GM19025 (cell line): ENCODE data around the gene HS3ST5.
"Not testable (repeated sequence)": the region's sequence is repeated elsewhere in the genome, so short reads cannot be mapped to it uniquely, and the experiment has no call there.

Experiments
- ATAC-seq: cut with Tn5 transposase; IDR thresholded peaks from one replicate; pipeline ENCODE4 v1.9.1; 2021; ENCODE audit warnings: mild to moderate bottlenecking, low read depth, moderate library complexity; ENCODE audit not compliant: unreplicated experiment

Gene HS3ST5

GRCh38 chr6:114281496-114281895, 61.3 kb downstream of the HS3ST5 start:
- no peak for ATAC-seq

GRCh38 chr6:114280239-114280982, 62.4 kb downstream of the HS3ST5 start:
- ATAC-seq, result no peak

DNA sequence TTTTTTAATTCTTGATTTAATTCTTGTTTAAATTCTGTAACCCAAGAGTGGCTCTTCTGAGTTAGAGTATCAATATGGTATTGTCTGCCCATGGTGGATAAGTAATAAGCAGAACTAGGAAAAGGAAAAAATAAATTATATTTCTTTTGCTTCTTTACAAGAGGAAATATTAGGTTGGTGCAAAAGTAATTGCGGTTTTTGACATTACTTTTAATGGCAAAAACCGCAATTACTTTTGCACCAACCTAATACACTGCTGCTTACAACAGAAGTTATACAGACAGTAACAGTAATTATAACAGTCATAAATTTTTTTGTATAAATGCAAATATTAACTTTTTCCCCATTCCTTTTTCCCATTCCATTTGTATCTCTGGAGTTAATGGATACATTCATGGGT, 65.6 kb downstream of the HS3ST5 start:
- ATAC-seq, result no peak

DNA sequence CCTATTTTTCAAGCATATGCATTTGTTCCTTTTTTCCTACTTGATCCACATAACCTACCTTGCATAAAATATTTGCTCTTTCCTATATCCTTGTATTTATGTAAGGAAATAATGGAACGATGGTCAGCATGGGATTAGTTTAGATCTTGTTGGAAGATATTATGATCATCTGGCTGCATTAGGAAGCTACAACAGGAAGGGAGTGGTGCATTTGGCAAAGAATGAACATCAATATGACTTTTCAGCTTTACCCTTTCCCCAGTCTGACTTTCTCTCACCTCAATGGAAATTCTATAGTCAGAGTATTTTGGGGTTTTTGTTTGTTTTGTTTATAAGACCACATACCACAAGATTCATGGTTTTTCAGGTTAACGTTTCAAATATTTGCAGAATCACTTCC, 66.0 kb downstream of the HS3ST5 start:
- ATAC-seq, result no peak

- ATAC-seq, result no peak
Measured at GRCh38 chr6:114274836-114275235, 68.0 kb downstream of the HS3ST5 start.

DNA sequence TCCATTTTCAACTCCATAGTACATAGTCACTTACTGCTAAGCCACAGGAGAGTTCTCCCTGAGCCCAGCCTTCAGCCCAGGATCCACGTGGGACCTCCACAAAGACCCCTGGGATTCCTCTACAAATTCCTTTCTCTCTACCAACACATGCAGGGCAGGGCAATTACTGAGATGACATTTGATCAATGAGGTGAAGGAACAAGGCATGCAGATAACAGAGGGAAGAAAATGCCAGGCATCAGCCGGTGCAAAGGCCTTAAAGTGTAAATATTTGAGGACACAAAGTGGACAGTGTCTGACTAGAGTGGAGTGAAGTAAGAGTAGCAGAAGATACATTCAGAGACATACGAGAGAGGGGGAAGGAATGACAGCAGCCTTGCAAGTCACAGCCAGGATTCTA, 70.2 kb downstream of the HS3ST5 start:
- ATAC-seq, result no peak

- no peak for ATAC-seq
Measured at GRCh38 chr6:114271405-114271804, 71.4 kb downstream of the HS3ST5 start.

DNA sequence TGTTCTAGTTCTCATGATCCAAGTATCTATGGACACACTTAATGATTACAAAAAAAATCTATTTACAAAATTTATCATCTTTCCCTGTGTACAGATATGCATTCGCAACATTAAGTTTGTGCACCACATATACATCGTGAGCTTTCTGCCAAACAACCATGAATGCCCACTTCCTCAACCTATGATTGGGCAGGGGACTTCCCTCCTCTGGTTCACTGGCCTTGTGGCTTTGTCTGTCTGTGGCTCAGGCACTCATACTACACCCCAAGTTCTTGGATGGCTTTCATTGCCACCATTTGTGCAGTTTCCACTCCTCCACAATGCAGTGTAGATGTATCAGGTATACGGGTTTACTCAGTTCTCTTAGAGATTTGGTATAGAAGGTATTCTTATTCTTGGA, 74.9 kb downstream of the HS3ST5 start:
- peak; percentile 54 for ATAC-seq

DNA sequence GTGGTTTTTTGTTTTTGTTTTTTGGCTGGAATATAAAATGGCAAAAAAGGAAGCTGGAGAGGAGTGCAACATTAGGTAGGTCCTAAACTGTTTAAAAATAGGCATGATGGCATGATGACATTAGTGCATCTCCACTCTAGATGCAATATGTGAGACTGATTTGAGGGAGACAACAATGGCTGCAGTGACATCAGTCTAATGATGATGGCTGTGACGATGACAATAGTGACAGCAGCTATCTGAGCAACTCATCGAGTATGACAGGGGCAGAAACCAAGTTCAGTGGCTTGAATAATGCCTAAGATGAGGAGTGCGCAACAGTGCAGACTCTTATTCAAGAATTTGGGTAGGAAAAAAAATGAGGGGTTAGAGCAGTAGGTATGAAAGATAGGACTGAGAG, 82.0 kb downstream of the HS3ST5 start:
- no peak for ATAC-seq

DNA sequence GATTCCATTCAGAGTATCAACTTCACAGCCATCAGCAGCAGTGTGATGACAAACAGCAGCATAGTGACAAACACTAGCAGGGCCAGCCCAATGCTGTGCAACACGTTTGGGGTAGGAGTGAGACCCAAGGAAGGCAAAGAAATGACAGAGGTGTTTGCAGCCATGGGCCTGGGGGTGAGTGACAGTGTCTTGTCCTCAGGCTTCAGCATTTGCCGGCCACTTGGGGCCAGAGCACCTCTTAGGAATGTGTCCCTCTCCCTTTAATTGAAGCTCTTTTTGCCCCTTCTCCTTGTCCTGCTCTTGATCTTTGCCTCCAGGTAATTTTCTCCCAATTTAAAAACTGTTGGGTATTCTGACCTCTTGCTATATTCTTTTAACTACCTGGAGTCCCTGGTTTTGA, 84.4 kb downstream of the HS3ST5 start:
- no peak for ATAC-seq

GRCh38 chr6:114253431-114253830, 89.4 kb downstream of the HS3ST5 start:
- ATAC-seq, result no peak

DNA sequence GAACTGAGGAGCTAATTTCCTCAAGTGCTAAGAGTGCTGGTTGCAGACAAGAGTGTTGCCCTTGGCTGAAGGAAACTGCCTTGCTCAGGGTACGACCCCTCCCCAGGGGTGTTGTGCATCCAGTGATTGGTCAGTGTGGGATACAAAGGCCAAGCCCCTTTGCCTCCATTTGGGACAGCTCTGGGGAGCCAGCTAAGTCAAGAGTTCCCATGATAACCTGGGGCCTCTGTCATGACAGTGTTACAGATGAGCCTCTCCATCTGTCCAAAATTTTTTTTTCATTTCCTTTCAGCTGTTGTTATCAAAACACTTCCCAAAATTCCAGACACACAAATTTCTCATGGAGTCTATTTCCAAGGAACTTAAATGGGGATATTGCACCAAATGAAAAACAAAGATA, 93.3 kb downstream of the HS3ST5 start:
- ATAC-seq, result no peak

DNA sequence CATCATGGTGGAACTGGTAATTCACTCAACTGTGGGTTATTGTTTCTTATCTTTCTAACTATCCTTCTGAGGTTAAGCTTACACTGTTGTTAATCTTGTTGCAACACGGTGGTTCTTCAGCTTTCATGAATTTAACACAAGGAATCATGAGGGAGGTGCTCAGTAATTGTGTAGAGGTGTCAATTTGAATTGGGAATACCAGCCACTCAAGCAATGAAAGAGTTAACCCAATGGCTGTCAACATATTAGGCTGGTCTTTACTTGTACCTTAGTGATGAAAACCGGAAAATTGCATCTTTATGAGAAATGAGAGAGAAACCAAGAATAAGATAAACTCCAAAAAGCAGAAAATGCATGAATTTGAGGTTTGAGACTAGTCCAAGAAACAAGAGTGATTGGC, 95.7 kb downstream of the HS3ST5 start:
- no peak for ATAC-seq

DNA sequence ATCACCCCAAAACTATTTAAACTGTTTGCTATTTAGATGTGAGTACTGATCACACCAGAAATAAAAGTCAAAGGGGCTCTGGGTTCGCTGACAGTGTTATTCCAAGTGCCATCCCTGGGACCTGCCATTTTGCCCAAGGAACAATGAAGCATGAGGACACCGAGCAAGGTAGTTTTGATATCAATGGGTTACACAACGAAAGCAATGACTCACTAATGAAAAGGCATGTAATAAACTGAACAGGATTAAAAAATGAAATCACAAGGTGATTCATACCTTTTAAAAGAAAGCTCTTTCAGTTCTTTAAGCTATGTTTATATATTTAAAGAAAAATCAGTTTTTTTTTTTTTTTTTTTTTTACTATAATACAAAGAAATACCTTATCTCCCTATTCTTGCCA, 102.0 kb downstream of the HS3ST5 start:
- ATAC-seq, result no peak

- no peak for ATAC-seq
Measured at GRCh38 chr6:114228675-114229074, 114.1 kb downstream of the HS3ST5 start.

DNA sequence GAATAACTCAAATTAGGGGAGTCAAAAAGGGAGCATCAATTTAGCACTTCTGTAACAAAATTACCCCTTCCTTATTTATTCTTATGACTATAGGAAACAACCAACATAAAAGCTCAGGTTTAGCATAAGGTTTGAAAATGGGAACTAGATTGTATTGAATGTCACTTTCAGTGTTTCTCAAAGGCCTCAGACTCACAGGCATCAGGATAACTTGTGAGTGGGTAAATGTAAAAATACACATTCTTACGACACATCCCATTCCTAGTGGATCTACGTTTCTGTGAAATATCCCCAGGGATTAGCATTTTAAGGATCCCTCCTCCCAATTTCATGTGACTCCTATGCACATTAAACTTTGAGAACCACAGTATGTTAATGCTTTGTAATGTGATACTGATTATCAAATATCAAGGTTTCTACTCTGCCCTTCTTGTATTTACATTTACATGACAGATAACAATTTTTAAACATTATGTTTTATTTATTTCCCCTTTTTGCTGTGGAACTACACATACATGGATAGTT, 114.8 kb downstream of the HS3ST5 start:
- ATAC-seq, result no peak

DNA sequence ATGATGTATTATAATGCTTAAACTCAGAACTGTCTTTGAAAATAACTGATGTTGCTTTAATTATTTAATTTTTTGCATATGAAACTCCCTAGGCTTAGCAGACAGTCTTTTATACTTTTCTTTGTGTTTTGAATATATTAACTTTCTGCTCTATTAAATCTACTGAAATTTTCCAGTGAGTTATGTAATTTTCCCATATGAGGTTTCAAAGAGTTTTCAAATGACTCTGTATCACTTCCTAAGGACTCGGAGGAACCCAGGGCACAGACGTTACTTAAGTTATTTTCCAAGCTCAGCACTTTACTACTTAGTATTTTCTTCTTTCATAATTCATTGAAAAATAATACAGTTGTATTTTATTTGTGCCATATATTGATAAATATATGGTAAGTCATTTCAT, 122.6 kb downstream of the HS3ST5 start:
- no peak for ATAC-seq

GRCh38 chr6:114218437-114219340, 124.1 kb downstream of the HS3ST5 start:
- no peak for ATAC-seq

DNA sequence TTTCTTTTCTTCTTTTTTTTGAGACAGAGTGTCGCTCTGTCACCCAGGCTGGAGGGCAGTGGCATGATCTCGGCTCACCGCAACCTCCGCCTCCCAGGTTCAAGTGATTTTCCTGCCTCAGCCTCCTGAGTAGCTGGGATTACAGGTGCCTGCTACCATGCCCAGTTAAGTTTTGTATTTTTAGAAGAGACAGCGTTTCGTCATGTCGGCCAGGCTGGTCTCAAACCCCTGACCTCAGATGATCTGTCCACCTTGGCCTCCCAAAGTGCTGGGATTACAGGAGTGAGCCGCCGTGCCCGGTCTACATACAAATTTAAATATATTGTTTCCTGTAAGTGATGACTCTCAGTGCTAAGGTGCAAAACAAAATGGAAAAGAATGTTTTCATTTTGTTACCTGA, 124.8 kb downstream of the HS3ST5 start:
- not testable (repeated sequence) for ATAC-seq

DNA sequence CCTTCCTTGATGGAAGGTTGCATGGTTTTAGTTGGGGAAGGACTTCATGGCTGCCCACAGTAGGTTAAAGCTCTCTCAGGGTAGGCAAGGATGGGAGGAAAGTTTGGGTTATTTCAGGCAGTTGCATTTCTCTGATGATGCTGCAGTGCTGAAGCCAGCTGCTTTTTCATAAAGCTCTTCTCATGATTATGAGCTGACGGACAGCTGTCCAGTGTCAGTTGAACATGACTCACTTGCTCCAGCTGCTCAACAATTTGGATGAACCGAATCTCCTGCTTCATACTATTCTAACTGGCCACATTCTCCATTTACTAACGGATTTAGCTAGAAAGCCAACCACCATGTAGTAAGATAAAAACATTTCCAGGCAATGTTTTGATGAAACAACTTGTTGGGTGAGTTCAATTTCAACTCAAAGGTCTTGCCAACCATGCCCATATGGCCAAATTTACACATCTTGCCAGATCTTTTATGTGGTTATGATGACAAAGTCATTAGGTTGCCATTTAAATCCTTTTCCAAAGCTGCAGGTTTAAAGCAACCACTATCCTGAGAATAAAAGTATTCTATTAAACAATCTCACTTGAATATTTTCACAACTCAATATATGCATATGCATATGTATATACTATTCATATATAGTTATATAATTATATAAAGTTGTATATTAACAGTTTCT, 125.9 kb downstream of the HS3ST5 start:
- no peak for ATAC-seq

- no peak for ATAC-seq
Measured at GRCh38 chr6:114210467-114210866, 132.4 kb downstream of the HS3ST5 start.
